Measurements from ENCODE around the gene FGFRL1.
"Not testable (repeated sequence)": the region's sequence is repeated elsewhere in the genome, so short reads cannot be mapped to it uniquely, and the experiment has no call there.

The FGFRL1 gene

GRCh38 chr4:1048773-1049590, 37.6 kb downstream of the FGFRL1 start:
- no peak for DNase-seq (ENCODE audit: low read depth in 2 of 2, low spot score in 1 of 2)

- no peak for DNase-seq (ENCODE audit: low read depth in 2 of 2, low spot score in 1 of 2)
Observed at GRCh38 chr4:1049591-1049905, 38.1 kb downstream of the FGFRL1 start.

GRCh38 chr4:1050486-1051213, 39.2 kb downstream of the FGFRL1 start:
- DNase-seq (ENCODE audit: low read depth in 2 of 2, low spot score in 1 of 2), result no peak

DNA sequence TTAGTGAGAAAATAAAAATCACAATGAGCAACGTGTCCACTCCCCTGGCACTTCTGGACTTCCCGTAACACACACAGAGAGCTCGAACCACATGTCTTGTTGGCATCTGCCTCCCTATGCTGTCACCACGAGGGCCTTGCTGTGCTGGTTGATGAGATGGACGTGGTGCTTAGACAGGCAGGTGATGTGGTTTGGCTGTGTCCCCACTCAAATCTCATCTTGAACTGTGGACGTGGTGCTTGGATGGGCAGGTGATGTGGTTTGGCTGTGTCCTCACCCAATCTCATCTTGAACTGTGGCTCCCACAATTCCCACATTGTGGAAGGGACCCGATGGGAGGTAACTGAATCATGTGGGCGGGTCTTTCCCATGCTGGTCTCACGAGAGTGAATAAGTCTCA, 40.0 kb downstream of the FGFRL1 start:
- no peak for DNase-seq (ENCODE audit: low read depth in 2 of 2, low spot score in 1 of 2)

DNA sequence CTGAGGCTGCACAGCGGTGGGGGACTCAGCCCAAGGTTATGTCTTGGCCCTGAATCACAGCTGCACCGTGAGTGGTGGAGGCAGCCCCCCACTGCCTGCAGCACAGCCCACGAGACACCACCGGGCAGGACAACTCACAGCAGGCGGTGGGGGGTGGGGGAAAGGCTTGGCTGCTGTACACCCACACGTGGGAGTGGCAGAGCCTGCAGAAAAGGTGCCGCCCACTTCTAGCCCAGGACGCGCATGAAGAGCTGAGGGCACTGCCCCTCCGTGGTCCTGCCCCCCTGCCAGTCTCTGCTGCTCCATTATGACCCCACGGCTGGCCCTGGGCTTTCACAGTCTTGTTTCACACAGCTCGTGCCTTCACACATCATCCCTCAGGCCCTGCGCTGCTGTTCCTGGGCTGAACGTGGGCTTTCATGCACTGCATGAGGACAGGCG, 40.8 kb downstream of the FGFRL1 start:
- DNase-seq (ENCODE audit: low read depth in 2 of 2, low spot score in 1 of 2), result no peak

DNA sequence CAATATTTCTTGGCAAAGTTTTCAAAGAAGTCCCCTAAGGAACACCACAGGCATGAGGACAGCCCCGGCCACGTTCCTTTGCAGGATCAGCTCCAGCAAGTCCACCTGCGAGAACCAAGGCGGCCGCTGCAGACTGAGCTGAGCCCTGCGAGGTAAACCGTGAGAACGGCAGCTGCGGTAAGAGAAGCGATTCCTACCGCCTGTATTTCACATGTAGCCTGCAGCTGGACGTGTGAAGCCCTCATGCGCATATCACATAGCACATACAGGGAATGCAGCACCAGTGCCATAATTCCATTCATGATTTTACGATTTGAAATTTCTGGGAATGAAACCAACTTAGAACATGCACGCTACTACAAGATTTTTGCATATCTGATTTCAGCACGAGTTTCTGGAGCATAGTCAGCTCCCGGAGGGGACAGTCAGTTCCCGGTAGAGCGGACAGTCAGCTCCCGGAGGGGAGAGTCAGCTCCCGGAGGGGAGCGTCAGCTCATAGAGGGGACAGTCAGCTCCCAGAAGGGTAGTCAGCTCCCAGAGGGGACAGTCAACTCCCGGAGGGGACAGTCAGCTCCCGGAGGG, 41.7 kb downstream of the FGFRL1 start:
- DNase-seq (ENCODE audit: low read depth in 2 of 2, low spot score in 1 of 2), result no peak

- DNase-seq (ENCODE audit: low read depth in 2 of 2, low spot score in 1 of 2), result not testable (repeated sequence)
Observed at GRCh38 chr4:1053891-1054290, 42.5 kb downstream of the FGFRL1 start.

DNA sequence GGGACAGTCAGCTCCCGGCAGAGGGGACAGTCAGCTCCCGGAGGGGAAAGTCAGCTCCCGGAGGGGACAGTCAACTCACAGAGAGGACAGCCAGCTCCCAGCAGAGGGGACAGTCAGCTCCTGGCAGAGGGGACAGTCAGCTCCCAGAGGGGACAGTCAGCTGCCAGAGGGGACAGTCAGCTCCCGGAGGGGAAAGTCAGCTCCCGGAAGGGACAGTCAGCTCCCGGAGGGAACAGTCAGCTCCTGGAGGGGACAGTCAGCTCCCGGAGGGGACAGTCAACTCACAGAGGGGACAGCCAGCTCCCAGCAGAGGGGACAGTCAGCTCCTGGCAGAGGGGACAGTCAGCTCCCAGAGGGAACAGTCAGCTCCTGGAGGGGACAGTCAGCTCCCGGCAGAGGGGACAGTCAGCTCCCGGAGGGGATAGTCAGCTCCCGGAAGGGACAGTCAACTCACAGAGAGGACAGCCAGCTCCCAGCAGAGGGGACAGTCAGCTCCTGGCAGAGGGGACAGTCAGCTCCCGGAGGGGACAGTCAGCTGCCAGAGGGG, 43.3 kb downstream of the FGFRL1 start:
- DNase-seq (ENCODE audit: low read depth in 2 of 2, low spot score in 1 of 2), result not testable (repeated sequence)

GRCh38 chr4:1055243-1055701, 43.8 kb downstream of the FGFRL1 start:
- not testable (repeated sequence) for DNase-seq (ENCODE audit: low read depth in 2 of 2, low spot score in 1 of 2)

- peak; percentile 41 to 68 for DNase-seq (ENCODE audit: low read depth in 2 of 2, low spot score in 1 of 2)
Observed at GRCh38 chr4:1055721-1056590, 44.5 kb downstream of the FGFRL1 start.

GRCh38 chr4:1056671-1057402, 45.4 kb downstream of the FGFRL1 start:
- no peak for DNase-seq (ENCODE audit: low read depth in 2 of 2, low spot score in 1 of 2)

GRCh38 chr4:1057403-1057745, 45.9 kb downstream of the FGFRL1 start:
- DNase-seq (ENCODE audit: low read depth in 2 of 2, low spot score in 1 of 2), result no peak

DNA sequence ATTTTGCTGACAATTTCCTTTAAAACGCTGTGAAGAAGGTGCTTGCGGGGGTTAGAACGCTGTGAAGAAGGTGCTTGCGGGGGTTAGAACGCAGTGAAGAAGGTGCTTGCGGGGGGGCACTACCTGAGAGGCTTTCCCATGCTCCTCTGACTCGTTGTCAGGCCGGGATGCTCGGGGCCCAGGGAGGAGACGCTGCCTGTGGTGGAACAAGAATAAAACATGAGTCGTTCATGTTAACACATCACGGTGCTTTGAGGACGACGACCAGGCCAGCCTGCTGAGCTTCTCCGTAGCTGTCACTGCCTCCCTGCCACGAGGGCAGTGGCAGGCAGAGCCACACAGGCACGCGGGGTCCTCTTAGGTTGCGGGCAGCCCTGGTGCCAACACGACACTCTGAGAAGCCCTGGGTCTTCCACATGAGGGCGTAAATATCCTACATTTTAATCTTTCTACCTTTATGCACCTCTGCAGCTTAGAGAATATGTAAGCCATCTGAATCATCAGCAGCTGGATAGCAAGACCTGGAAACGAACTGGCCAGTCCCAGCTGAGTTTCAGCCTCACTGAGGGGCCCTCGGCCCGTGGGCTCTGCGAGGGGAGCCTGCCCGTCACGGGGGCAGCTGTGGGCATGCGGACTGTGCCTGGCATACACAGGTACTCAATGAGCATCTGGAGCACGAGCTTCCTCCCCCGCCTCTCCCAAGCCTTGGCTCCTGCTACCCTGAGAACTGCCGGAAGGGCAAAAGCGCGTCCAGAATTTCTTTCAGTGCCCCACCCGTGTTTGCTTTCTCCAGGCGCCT, 47.0 kb downstream of the FGFRL1 start:
- no peak for DNase-seq (ENCODE audit: low read depth in 2 of 2, low spot score in 1 of 2)

- no peak for DNase-seq (ENCODE audit: low read depth in 2 of 2, low spot score in 1 of 2)
Observed at GRCh38 chr4:1058997-1059665, 47.7 kb downstream of the FGFRL1 start.

- DNase-seq (ENCODE audit: low read depth in 2 of 2, low spot score in 1 of 2), result no peak
Observed at GRCh38 chr4:1060121-1060520, 48.7 kb downstream of the FGFRL1 start.

DNA sequence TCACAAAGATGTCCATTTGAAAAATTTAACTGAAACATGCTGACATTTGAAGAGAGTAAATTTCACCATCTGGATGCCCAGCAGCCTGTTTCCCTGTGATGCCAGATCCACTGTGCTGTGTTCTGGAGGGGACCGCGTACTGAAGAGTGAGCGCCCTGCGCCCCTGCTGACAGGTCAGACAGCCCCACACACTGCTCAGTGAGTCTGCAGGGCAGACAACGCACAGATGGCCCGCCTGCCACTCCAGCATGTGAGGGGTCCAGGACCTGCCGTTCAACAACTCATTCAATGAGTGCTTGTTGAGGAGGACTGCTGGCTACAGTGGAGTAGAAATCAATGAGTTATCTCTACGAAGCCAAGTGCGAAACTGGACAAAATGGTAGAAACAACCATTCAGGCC, 49.2 kb downstream of the FGFRL1 start:
- DNase-seq (ENCODE audit: low read depth in 2 of 2, low spot score in 1 of 2), result no peak

DNA sequence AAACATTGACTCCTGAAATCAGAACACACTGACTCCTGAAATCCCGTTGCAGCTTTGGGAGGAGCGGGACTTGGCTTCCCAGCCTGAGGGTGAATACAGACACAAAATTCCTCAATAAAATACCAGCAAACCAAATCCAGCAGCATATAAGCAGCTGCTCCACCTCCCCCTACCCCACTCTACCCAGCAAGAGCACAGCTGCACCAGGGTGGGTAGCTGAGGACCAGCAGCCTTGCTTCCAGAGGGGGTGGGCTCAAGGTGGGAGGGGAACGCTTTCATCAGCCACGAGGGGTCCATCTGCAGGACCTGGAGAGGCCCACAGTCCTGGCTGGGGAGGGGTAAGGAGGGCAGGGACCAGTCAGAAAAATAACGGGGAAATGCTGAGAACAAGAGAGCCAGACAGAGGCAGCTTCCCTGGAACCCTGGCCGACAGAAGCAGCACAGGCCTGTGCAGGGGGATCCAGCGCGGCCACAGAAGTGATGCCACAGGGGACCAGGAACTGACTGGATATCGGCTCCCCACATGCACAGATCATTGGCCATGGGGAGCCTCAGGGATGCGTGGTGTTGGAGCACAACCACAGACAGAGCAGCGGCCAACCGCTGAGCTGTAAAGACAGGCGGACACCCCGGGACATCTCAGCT, 49.8 kb downstream of the FGFRL1 start:
- DNase-seq (ENCODE audit: low read depth in 2 of 2, low spot score in 1 of 2), result no peak

GRCh38 chr4:1061760-1062159, 50.3 kb downstream of the FGFRL1 start:
- no peak for DNase-seq (ENCODE audit: low read depth in 2 of 2, low spot score in 1 of 2)

All from stimulated activated CD8-positive, alpha-beta memory T cell treated with anti-CD3 and anti-CD28 coated beads, Interleukin-4, amount 100 ng/mL, for 1 hour (primary cell).